SU-DHL-6 (cell line): ENCODE data around the gene MINAR1.

ENCODE experiments used
- CTCF ChIP-seq: fragments of 200-600 bp; sonication (generic); IDR thresholded peaks from one replicate; pipeline ENCODE4 v1.5.1; 2017; ENCODE audit warnings: antibody characterized with exemption, mild to moderate bottlenecking, low read length, moderate library complexity; ENCODE audit not compliant: insufficient read depth, poor library complexity, severe bottlenecking
- EZH2phosphoT487 ChIP-seq: fragments of 200-600 bp; sonication (generic), shearing (Covaris generic); conservative IDR thresholded peaks from 2 replicates; pipeline ENCODE4 v1.6.1; 2018; ENCODE audit warnings: mild to moderate bottlenecking, antibody characterized with exemption, low read length, moderate library complexity, mixed read lengths

DNA sequence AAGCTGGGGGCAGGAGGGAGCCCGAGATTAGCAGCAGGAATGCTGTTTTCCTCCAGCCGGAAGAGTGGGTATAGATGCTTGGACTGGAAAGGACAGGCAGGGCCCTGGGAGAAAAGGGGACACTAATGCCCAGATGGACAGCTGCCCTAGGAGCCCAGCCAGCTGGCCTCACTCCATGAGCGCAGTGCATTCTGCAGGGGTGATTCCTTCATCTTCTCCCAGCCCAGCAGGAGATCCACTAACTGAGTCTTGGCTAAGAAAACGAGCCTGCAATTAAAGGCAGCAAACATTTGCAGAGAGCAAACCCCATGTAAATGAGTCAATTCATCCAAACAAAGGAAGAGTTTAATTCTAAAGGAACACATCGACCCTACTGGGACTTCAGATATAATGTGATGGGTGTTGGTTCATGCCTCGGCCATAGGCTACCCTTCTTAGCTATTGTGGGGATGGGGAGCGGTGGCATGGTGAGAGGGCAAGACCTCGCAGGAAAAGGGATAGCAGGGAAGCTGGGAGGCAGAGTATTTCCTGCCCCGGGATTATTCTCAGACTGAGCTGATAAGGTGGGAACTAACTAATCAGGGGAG is 13.3 kb upstream of the MINAR1 start:
- no peak for TF ChIP-seq CTCF
- TF ChIP-seq EZH2phosphoT487: no peak
